RWPE1 (cell line): ENCODE results near the gene SAP30L.

Experiments used
- CTCF ChIA-PET: fragments of 350-600 bp; sonication (Branson Sonifier 250); formaldehyde crosslinking; extraction: SDS; loops from one replicate; lab custom pipeline; 2021; lab: Yijun Ruan, JAX
- POLR2A ChIA-PET: fragments of 400-600 bp; formaldehyde crosslinking; extraction: SDS; loops from one replicate; lab custom pipeline; 2020; ENCODE audit warnings: antibody characterized with exemption; ENCODE audit not compliant: low non-redundant PET; lab: Yijun Ruan, JAX
- DNase-seq: peaks from one replicate; pipeline ENCODE4 v3.0.0; 2012; ENCODE audit warnings: low spot score
- H3K27ac ChIP-seq: fragments of 450-650 bp; 2 replicates; pipeline ENCODE4 v1.5.1; 2017
- CTCF ChIP-seq: fragments of 450-650 bp; conservative IDR thresholded peaks from 2 replicates; pipeline ENCODE4 v1.5.1; 2017; ENCODE audit warnings: low read depth, mild to moderate bottlenecking

Gene SAP30L

DNA sequence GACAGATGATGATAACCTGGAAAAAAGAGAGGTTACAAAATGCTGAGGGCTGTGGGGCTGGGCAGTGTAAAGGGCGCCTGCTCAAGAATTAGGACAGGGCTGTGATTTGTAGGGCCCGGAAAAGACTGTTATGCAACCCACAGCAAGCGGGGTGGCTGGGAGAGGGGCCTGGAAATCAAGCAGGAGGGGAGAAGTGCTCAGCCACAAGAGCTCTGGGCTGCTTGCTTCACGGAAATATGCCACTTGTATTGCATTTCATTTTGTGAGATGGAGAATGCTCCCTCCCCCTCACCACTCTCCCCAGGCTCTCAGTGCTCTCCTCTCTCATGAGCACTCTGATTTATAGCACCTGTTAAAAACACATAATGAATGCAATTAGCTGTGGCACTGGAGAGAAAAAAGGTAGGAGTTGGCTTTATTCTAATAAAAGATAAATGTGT lies 40.6 kb downstream of the SAP30L start:
- POLR2A ChIA-PET, result no interaction called here
- DNase-seq, result no peak
- CTCF ChIA-PET, result interaction anchor here (0.6 to 1.0 kb wide), 2 partner anchors 18 to 38 kb away, joined by 3 to 4 read pairs; no protein-coding TSS in a partner anchor
- no peak for TF ChIP-seq CTCF
- no peak overlapping the region for H3K27ac ChIP-seq

DNA sequence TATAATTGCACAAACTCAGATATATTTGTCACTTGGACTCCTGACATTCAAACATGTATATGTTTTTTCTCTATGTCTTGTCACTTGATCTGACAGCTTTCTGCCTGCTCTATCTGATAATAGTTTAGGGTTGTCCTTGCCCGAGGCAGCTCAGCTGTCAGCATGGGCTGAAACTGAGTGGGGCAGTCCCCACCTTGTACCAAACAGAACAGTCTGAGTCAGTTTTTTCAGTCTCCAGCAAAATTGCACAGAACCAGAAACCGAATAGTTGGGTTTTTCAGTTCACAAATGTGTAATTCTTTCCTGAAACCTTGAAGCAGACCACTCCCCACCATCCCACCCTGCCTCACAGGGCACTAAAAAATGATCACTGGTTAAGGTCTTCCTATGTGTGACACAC lies 41.7 kb downstream of the SAP30L start:
- POLR2A ChIA-PET, result no interaction called here
- no peak for TF ChIP-seq CTCF
- no peak overlapping the region for H3K27ac ChIP-seq
- DNase-seq, result no peak
- CTCF ChIA-PET, result interaction anchor here (0.6 to 1.0 kb wide), 2 partner anchors 19 to 34 kb away, joined by 3 to 4 read pairs; no protein-coding TSS in a partner anchor

GRCh38 chr5:154491941-154492340 lies 46.1 kb downstream of the SAP30L start:
- TF ChIP-seq CTCF, result no peak
- ChIA-PET CTCF (no interaction called here), POLR2A (no interaction called here)
- no peak overlapping the region for H3K27ac ChIP-seq
- no peak for DNase-seq

- CTCF ChIA-PET, result interaction anchor here (0.7 to 1.1 kb wide), 3 partner anchors 14 to 126 kb away, joined by 3 to 7 read pairs (median 5); no protein-coding TSS in a partner anchor
- POLR2A ChIA-PET, result no interaction called here
- no peak overlapping the region for H3K27ac ChIP-seq
- no peak for DNase-seq
- TF ChIP-seq CTCF, result no peak
Observed at GRCh38 chr5:154493274-154493673, 47.5 kb downstream of the SAP30L start.

DNA sequence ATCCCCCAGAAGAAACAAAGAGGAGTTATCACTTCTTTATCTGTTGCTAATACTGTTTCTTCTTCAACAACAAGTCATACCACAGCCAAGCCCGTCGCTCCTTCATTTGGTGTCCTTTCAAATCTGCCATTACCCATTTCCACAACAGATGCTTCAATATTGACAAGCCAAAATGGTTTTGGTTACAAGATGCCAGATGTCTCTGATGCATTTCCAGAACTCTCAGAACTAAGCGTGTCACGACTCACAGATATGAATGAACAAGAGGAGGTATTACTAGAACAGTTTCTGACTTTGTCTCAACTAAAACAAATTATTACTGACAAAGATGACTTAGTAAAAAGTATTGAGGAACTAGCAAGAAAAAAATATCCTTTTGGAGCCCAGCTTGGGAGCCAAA lies 48.2 kb downstream of the SAP30L start:
- POLR2A ChIA-PET, result no interaction called here
- H3K27ac ChIP-seq, result no peak overlapping the region
- TF ChIP-seq CTCF, result no peak
- no peak for DNase-seq
- CTCF ChIA-PET, result interaction anchor here (0.7 to 1.1 kb wide), 2 partner anchors 27 to 125 kb away, joined by 3 to 7 read pairs; no protein-coding TSS in a partner anchor

DNA sequence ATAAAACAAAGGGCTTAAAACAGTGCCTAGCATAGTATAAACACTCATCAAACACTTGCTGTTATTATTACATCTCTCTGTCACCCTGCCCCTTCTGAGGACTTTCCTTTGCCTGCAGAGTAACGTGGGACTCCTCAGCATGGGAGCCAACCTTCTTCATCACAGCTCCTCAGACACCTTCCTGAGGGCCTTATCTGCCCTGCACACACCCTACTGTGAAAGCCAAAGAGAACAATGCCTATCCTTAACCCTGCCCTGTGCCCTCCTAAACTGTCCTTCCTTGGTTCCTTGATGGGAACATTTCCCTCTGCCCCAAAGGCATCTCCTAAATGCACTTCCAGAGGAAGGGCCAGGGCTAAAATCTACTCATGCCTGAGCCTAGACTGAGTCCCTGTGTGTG lies 52.8 kb downstream of the SAP30L start:
- CTCF ChIA-PET, result interaction anchor here (0.6 to 0.8 kb wide), 3 partner anchors 22 to 241 kb away, joined by 3 to 5 read pairs (median 4); no protein-coding TSS in a partner anchor
- no peak for TF ChIP-seq CTCF
- no peak for DNase-seq
- H3K27ac ChIP-seq, result no peak overlapping the region
- POLR2A ChIA-PET, result interaction anchor here (0.6 kb wide), 1 partner anchor 22 kb away, joined by 3 read pairs; no protein-coding TSS in a partner anchor
